HG02943 (cell line): ENCODE data around the gene CLSTN2.

ENCODE experiments used
- ATAC-seq: cut with Tn5 transposase; IDR thresholded peaks from one replicate; pipeline ENCODE4 v1.9.1; 2021; ENCODE audit warnings: mild to moderate bottlenecking, low read depth, moderate library complexity; ENCODE audit not compliant: unreplicated experiment

CLSTN2 gene

DNA sequence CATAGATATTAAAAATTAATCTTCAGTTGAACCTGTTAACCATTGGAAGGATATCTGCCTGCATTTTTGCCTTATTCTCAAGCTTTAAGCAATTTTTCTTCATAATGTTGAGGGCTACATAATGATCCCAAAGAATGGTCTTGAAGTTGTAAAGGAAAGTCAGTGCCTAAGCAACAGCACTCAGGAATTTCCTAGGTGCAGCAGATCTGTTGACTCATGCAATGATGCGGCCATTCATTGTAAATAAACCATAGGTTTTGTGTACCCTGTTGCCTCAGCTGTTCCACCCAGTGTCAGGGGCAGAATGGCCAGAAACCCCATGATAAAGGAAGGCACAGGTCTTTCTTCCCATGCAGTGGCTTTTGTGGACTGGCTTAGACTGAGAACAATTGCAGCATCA, 664.5 kb downstream of the CLSTN2 start:
- no peak for ATAC-seq

DNA sequence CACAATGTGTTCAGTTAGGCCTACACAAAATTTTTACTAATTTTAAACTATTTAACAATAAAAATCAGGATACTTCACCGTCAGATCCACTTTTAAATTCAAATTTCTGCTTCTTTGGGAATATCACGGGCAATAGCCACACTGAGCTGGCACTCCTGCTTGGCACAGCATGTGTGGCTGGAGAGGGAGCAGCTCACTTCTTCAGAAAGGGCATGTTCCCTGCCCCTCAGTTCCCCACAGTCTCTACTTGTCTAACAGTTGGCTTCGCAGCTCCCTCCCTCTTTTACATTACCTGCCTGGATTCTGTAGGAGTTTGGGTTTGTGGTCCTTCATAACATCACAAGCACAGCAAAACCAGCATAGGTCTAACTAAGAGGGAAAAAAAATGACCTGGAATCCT, 666.9 kb downstream of the CLSTN2 start:
- ATAC-seq = no peak

DNA sequence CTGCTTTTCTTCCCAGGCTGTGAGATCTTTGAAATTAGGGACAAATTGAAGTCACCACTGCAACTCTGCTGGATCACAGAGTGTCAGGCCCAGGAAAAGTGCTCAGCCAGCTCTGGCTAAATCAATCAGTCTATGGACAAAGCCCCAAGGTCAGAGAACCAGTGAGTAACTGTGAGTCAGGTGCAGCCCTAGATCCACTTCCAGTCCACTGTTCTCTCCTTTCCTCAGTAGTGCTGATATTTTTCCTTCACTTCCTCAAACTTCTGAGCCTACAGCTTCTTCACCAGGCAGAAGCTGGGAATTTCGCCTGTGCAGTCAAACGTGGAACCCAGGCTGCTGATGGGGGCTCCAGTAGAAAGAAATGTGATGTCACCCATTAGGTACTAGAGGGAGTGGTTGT, 667.8 kb downstream of the CLSTN2 start:
- no peak for ATAC-seq

GRCh38 chr3:140603766-140604165, 668.8 kb downstream of the CLSTN2 start:
- no peak for ATAC-seq

GRCh38 chr3:140610544-140610943, 675.6 kb downstream of the CLSTN2 start:
- no peak for ATAC-seq

DNA sequence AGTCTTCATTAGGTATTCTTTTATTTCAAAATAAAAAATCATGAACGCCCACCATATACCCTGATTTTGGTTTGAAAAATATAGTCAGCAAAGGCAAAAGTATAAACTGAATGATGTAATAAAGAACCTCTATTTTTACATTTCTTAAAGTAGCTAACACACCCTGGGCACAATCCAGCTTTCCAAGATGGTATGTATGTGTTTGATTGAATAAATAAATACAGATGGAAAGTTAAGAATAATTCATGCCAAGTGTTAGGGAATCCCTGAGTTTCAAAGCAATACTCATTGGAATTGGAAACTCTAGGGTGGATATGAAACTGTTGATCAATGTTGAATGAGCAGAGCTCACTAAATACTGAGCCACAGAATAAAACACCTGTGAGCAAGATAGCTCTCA, 679.0 kb downstream of the CLSTN2 start:
- no peak for ATAC-seq

DNA sequence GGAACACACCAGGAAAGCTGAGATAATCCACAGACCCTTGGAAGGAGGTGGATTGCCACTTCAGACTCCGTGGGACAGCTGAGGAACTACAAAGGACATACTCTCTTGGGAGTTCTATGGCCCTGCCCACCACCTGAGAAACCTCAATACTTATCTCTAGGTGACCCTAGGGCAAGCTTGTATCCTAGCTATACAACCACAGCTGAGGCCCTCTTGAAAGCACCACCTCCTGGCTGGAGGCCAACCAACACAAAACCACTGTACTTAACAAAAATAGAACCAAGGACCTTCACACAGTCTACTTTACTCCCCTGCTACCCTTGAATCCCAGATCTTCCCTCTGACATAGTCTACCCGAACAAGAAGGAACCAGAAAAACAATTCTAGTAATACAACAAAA, 682.1 kb downstream of the CLSTN2 start:
- ATAC-seq = no peak

- ATAC-seq = no peak
Observed at GRCh38 chr3:140626856-140627255, 691.9 kb downstream of the CLSTN2 start.
